Breast epithelium (tissue), 3 donors: ENCODE results near the gene PYROXD2.

ENCODE experiments used
- POLR2A ChIP-seq: fragments of 450-650 bp; IDR thresholded peaks from one replicate; pipeline ENCODE4 v1.6.1; 2016; ENCODE audit warnings: antibody characterized with exemption, mild to moderate bottlenecking, moderate library complexity
- POLR2AphosphoS5 ChIP-seq, 3 donors: sonication (generic); formaldehyde crosslinking; IDR thresholded peaks; one replicate each; pipeline ENCODE4 v1.6.1; 2017; ENCODE audit warnings: antibody characterized with exemption in 3 of 3
- TF ChIP-seq, protein P1 (sequence below), 3 donors: fragments of 450-650 bp; IDR thresholded peaks; one replicate each; pipeline ENCODE4 v1.5.1; 2016 to 2017; ENCODE audit warnings: antibody characterized with exemption in 3 of 3, mild to moderate bottlenecking in 3 of 3, moderate library complexity in 3 of 3

DNA sequence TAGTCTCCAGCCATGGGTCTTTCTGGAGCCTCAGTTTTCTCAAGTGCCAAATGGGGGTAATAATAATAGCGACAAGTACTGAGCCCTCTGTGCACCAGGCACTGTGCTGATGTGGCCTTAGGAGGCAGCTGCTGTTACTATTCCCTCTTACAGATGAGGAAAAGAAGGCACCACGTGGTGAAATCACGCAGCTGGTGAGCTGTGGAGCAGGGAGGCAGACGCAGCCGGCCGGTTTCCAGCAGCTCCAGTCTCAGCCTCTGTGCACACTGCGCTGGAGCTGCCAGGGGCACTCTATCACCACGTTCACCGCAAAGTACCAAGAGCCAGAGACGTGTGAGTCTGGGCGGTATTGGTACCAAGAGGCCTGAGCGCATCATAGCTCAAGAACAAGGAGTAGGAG, 9.6 kb downstream of the PYROXD2 start:
- TF ChIP-seq, protein P1, sequence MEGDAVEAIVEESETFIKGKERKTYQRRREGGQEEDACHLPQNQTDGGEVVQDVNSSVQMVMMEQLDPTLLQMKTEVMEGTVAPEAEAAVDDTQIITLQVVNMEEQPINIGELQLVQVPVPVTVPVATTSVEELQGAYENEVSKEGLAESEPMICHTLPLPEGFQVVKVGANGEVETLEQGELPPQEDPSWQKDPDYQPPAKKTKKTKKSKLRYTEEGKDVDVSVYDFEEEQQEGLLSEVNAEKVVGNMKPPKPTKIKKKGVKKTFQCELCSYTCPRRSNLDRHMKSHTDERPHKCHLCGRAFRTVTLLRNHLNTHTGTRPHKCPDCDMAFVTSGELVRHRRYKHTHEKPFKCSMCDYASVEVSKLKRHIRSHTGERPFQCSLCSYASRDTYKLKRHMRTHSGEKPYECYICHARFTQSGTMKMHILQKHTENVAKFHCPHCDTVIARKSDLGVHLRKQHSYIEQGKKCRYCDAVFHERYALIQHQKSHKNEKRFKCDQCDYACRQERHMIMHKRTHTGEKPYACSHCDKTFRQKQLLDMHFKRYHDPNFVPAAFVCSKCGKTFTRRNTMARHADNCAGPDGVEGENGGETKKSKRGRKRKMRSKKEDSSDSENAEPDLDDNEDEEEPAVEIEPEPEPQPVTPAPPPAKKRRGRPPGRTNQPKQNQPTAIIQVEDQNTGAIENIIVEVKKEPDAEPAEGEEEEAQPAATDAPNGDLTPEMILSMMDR (IDR thresholded peaks at IDR 0.05), result no peak
- TF ChIP-seq POLR2A, result no peak
- TF ChIP-seq POLR2AphosphoS5 (IDR thresholded peaks at IDR 0.05), result no peak
